ENCODE measurements around the gene NAV2.

The NAV2 gene

DNA sequence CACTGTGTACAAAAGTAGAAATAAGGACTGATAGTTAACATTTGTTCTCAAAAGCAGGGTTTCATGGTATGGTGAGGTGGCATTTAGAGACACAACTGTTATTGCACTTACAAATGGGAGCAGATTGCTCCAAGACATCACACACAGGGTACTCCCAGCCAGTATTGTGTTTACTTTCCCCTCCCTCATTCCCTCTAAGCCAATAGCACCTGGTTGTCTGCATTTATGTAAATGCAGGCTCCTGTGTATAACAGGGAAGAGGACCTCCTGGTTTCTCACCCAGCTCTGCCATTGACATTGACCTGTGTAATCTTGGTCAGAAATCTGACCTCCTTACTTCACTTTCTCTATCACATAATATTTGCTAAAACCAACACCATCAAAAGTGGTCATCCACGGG, 154.4 kb downstream of the NAV2 start:
- DNase-seq (ENCODE audit: low read depth) = no peak
- TF ChIP-seq, protein P1, sequence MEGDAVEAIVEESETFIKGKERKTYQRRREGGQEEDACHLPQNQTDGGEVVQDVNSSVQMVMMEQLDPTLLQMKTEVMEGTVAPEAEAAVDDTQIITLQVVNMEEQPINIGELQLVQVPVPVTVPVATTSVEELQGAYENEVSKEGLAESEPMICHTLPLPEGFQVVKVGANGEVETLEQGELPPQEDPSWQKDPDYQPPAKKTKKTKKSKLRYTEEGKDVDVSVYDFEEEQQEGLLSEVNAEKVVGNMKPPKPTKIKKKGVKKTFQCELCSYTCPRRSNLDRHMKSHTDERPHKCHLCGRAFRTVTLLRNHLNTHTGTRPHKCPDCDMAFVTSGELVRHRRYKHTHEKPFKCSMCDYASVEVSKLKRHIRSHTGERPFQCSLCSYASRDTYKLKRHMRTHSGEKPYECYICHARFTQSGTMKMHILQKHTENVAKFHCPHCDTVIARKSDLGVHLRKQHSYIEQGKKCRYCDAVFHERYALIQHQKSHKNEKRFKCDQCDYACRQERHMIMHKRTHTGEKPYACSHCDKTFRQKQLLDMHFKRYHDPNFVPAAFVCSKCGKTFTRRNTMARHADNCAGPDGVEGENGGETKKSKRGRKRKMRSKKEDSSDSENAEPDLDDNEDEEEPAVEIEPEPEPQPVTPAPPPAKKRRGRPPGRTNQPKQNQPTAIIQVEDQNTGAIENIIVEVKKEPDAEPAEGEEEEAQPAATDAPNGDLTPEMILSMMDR (IDR thresholded peaks at IDR 0.05; ENCODE audit: insufficient read depth, low read depth, low read length, missing control alignments) = no peak
- H3K4me3 ChIP-seq (ENCODE audit: low read depth, low read length) = no peak overlapping the region

DNA sequence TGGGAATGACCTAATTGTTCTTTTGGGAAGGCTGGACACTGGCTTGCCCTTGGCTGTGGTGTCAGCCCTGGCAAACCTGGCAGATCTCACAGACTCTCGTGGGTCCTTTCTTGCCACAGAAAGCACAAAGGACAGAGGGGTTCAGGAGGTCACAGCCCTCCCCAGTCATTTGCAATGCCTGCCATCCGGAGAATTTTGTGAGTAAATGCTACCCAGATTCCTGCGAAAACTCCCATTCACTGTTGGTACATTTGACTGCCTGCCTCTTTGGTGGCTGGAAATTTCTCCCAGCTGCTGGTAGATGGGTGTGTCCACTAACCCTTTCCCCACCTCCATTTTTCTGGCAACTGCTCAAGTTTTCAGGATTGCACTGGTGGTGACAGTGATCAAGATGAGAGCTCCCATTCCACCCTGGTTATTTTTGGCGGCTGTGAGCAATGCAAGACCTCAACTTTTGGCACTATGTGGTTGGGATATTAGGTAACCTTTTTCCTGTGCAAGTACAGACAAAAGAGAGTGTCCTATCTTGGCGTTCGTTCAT, 155.7 kb downstream of the NAV2 start:
- TF ChIP-seq, protein P1 (IDR thresholded peaks at IDR 0.05; ENCODE audit: insufficient read depth, low read depth, low read length, missing control alignments) = no peak
- DNase-seq (ENCODE audit: low read depth) = no peak
- H3K4me3 ChIP-seq (ENCODE audit: low read depth, low read length) = no peak overlapping the region

DNA sequence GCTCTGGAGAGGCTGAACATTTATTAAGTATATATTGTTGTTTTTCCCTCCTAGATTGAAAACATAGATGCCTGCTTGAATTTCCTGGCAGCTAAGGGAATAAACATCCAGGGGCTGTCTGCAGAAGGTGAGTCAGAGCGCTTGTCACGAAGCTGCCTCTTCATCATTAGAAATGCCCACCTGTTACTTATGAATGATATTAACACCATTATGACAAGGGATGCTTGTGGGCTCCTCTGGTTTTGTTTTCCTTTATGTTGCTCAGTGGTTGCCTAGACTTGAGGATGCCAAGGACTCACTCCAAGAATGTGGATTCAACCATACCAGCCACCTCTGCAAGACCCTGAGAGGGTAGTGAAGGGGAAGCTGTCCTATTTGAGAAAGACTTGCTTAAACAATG, 156.2 kb downstream of the NAV2 start:
- no peak overlapping the region for H3K4me3 ChIP-seq (ENCODE audit: low read depth, low read length)
- TF ChIP-seq, protein P1 (IDR thresholded peaks at IDR 0.05; ENCODE audit: insufficient read depth, low read depth, low read length, missing control alignments) = no peak
- DNase-seq (ENCODE audit: low read depth) = no peak

DNA sequence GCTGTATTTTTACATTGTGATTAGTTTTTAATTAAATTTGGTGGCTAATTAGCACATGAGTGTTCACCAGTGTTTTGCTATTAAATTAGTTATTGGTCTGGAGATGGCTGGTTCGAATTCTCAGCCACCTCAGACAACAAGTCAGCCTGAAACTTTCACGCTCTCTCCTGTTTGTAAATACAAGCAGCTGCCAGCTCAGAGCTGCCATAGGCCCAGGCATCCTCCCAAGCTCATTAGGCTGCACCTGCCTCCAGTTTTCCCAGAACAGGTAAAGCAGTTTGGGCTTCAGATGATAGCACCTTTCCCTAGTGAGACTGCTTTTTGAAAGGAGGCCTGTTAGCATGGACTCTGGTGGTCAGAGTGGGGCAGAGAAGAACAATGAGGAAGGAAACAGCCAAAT, 156.8 kb downstream of the NAV2 start:
- no peak overlapping the region for H3K4me3 ChIP-seq (ENCODE audit: low read depth, low read length)
- TF ChIP-seq, protein P1 (IDR thresholded peaks at IDR 0.05; ENCODE audit: insufficient read depth, low read depth, low read length, missing control alignments) = no peak
- no peak for DNase-seq (ENCODE audit: low read depth)

DNA sequence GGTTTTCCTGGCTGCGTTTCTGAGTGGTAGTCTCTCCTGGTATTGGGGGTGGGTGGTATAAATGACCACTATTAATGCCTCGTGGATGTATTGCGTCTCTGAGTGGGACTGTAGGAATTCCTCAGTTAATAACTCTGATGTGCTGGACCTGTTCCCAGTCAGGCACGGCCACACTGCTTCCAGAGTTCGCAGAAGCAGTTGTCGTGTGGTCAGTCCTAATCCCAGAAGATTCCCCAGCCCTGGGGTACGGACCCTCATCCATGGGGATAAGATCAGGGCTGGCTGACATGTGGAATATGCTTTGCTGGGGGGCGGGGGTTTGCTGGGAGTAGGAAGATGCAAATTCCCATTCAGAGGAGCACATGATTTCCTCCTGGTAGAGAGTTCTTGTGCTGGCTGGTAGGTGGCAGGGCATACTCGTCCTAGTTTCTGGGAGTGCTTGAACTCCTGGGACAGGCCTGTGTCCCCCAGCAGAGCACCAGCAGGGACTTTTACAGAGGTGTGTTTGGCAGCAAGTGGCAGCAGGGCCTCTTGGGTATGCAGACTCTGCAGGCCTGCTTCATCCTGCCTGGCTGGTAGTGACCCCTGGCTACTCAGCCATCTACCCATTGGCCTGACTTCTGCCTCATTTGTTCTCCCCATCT, 157.4 kb downstream of the NAV2 start:
- no peak overlapping the region for H3K4me3 ChIP-seq (ENCODE audit: low read depth, low read length)
- TF ChIP-seq, protein P1 (IDR thresholded peaks at IDR 0.05; ENCODE audit: insufficient read depth, low read depth, low read length, missing control alignments) = no peak
- no peak for DNase-seq (ENCODE audit: low read depth)

DNA sequence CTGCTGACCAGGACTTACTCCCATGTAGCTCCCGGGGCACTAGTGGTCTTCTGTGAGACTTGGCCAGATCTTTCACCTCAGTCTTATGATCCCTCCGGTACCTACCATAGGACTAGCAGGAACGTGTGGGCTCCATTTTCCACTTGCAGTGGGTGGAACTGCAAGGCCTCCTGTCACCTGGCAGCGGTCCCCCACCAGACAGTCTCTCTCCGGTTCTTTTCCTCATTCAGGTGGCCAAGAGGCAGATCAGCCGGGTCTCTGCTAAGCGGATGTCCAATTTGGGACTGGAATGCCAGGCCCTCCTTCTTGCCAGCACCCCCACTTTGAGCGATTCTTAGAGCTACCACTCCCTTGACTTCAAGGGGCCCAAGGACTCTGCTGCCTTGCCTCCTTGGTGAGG, 158.9 kb downstream of the NAV2 start:
- DNase-seq (ENCODE audit: low read depth) = no peak
- no peak overlapping the region for H3K4me3 ChIP-seq (ENCODE audit: low read depth, low read length)

More for the DNA sequence above, 158.9 kb downstream of the NAV2 start:
- TF ChIP-seq, protein P1 (IDR thresholded peaks at IDR 0.05; ENCODE audit: insufficient read depth, low read depth, low read length, missing control alignments) = no peak
